HG02852 (cell line): ENCODE data around the gene DCDC2.
"Not testable (repeated sequence)": the region's sequence is repeated elsewhere in the genome, so short reads cannot be mapped to it uniquely, and the experiment has no call there.

Experiments
- ATAC-seq: cut with Tn5 transposase; IDR thresholded peaks from one replicate; pipeline ENCODE4 v1.9.1; 2021; ENCODE audit warnings: mild to moderate bottlenecking, moderate library complexity; ENCODE audit not compliant: unreplicated experiment

The DCDC2 gene

DNA sequence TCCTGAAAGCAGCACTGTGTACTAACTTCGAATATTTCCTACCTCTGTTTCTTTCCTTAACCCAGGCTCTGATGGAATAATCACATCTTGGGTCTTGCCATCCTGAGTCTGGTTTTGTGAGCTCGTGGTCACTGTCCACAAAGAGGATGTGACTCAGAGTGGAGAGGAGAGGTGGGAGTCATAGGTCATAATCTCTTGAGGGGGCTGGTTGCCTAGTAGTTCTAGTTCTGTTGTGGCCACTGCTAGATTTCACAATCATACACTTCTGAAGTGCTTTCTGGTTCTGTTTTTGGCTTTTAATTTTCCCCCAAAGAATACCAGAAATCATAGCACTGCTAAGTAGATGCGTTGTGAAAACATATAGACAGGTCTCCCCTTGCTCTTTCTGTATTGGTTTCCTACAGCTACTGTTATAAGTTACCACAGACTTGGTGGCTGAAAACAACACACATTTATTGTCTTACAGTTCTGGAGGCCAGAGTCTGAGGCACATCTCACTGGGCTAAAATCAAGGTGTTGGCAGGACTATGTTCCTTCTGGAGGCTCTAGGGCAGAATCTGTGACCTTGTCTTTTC lies 129.1 kb downstream of the DCDC2 start:
- ATAC-seq: peak; percentile 91

DNA sequence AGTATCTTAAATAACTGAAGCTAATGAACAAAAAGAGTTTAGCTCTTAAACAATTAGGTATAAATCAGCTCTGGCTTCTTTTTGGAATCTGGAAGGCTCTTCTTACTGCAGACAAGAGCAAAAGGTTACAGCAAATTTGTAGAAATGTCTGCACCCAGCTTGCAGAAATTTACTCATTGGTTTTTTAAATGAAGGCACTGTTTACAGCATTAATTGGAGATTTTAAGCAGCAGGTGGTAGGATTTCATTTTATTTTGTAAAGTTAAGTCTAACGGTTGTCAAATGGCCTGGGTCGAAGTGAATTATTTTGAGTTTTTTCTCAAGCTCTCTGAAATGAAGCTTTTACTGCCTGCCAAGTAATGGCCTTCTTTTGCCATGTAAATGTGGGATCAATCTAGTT lies 129.7 kb downstream of the DCDC2 start:
- ATAC-seq: no peak

DNA sequence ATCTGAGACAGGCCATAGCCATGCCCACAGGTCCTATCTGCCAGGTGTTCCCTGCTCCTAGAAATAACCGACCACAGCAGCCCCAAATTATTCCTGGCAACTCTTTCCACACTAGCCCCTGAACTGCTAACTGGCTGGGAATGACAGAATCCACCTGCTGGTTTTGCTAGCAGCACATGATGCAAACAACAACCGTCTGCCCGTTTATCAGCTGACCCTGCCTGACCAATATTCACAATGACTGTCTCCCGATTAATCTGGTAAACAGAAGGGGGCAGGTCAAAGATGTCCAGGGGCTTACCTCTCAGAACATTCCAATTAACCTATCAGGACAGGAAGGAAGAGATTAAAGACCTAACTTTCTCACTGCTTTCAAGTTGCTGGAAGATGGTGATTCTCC lies 130.3 kb downstream of the DCDC2 start:
- ATAC-seq: no peak

DNA sequence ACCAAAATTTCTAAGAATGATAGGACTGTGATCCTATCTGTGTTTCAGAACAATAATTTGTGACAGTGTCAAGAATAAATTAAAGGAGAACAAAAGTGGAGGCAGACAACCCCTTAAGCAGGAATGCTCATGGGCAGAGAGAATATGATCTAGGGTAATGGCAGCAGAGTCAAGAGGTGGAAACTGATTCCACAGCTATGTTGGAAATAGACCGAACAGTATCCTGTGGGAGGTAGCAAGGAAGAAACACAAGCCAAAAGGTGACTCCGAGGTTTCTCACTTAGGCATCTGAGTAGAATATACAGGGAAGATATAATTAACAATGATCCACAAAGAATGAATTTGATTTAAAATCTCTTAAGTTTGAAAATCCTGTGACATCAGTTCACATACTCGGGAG lies 131.3 kb downstream of the DCDC2 start:
- ATAC-seq: no peak

DNA sequence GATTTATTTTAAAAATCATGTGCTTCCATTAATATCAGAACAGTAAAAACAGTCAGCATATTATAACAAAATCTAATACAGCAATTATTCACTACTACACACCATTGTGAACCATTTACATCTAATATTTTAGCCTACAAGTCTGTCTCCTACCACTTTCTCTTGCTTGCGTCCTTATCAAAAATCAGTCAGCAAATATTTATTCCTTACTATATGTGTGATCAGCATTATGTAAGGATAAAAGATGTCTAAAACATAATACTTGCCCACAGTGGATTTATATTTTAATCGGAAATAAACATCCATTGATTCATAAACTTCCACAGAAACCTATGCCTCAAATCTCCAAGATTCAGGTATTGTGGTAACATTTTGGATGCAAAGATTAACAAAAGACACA lies 132.0 kb downstream of the DCDC2 start:
- no peak for ATAC-seq

DNA sequence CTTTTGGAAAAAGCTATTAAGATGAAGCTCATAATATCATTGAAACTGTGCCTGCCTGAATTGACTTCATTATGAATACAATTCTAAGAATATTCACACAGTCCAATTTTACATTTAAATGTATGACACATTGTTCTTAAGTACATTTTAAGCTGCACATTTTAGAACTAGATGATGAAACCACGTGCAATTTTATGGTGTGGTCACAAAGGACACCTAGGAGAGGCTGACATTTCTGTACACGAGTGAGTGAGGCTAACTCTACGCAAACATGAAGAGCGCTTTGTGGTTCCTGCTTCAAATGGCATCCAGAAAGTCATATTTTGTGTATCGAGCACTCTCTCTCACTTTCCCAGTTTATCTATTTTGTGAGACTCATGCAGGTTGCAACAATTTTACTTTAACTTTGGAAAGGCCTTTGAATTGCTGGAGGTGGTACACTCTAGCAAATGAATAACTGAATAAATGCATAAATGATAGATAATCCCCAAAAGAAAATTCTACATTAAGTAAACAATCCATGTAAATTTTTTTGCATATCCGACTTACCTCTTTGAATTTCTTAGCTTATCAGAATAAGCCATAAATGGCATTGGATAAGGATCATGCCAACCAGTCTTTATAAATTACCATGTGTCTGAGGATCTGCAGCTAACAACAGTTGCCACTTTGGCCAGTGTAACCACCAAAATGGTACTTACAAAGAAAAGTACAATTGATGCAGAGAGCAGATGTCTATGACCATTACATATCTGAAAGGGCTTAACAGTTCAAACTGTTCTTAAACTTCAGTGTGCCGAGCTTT lies 134.5 kb downstream of the DCDC2 start:
- no peak for ATAC-seq

DNA sequence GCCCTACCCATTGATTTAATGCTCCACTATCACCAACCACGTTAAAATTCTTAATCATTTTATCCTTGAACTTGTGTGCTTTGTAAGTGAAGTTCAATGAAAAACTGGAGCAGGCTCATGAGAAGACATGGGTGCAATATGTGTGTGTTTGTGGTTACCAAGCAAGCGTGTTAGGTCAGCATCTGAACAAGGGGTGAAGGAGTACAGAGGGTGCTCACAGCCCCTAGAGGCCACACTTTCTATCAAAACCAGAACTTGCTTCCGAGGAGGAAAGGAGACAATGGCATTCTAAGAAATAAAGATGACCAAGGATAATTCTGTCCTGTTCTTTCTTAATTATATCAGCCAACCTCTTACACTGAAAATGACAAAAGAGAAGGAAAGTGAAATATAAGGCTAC lies 138.2 kb downstream of the DCDC2 start:
- ATAC-seq: no peak

DNA sequence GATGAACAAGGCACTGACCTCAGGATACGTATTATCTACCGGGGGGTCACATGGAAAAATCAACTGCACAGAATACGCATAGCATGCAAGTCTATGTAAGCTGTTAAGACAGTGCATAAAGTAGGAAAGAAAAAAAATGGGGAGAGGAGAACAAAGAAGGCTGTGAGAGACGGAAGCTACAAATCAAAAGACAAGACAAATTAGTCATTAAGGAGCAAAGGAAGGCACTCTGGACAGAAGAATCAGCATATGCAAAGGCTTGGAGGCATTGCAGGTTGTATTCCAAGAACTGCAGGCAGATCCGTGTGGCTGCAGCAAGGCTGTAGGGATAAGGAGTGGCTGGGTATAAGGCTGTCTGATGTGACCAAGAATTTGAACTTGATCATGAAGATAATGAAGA lies 142.9 kb downstream of the DCDC2 start:
- ATAC-seq: no peak

DNA sequence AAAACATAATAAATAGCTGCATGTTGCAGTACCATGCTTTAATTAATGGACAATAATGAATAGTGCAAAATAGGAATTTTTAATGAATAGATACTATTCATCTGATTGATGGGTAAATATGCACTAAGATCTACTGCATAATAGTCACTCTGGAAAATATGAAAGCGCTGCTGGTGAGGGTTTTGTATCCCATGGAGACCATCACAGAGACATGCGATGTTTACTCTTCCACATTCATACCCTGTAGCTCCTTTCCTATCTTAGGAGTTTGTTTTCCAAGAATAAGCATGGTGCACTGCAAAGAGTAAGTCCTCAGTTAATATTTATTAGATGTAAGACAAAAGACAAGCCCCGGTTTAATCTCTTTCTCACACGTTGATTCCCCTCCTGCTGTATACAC lies 150.4 kb downstream of the DCDC2 start:
- ATAC-seq: no peak

DNA sequence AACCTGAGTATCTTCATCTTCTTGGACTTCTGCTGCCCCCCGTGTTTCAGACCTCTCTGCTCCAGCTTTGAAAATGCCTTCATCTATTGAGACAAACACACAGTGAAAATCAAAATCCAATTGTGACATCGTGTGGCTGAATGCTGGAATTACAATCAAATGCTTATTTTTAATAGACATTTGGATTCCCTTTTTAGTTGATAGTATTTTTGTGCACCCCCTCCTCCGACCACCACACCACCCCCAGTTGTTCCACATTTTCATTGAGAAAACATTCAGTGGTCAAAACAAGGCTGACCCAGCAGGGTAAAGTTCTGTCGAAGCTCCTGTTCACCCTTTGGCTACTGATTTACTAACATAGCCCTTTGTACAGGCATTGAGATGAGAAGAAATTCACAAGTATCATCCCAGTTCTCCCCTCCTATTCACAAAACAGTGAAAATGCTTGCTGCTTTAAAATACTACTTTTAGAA lies 152.8 kb downstream of the DCDC2 start:
- ATAC-seq: no peak

DNA sequence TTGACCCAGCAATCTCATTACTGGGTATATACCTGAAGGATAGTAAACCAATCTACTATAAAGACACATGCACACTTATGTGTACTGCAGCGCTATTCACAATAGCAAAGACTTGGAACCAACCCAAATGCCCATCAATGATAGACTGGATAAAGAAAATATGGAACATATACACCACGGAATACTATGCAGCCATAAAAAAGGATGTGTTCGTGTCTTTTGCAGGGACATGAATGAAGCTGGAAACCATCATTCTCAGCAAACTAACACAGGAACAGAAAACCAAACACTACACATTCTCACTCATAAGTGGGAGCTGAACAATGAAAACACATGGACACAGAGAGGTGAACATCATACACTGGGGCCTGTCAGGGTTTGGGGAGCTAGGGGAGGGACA lies 153.7 kb downstream of the DCDC2 start:
- ATAC-seq: not testable (repeated sequence)

DNA sequence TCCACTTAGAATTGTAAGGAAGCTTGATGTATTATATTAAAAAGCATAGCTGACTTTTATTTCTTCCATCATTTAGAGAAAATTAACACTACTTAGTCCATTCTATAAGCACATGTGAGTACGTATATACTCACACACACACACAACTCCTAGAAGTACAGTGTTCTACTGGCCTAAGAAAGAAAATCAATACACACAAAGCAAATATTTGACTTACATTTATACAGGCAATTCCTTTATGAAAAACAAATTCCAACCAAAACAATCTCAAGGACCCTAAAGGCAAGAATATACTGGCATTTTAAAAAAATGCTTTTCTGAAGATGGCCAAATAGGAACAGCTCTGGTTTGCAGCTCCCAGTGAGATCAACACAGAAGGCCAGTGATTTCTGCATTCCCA lies 160.0 kb downstream of the DCDC2 start:
- ATAC-seq: no peak

DNA sequence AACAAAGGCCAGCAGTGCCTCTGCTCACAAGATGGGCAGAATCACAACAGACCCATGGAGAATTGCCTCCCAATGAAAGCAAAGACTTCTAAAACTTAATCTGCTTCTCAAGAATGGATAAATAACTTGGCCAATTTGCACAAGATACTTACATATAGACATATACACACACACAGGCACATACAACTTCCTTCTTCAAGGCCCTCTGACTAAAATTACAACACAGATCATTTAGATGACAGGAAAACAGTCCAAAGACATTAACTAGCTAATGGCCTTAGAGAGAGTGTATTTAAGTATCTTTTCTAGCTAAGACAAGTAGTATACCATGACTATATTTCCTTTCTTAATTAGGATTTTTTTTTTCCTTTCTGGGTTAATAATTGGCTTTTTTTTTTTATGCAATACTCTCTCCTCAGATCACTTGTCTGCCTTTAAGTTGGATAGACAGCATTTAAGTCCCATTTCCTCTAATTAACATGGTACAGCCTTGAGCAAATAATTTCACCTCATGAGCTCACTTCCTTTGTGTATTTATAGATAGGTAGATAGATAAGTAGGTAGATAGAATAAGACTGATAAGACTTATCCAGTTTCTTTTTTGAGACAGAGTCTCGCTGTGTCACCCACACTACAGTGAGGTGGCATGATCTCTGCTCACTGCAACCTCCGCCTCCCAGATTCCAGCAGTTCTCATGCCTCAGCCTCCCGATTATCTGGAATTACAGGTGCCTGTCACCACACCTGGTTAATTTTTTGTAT lies 161.8 kb downstream of the DCDC2 start:
- no peak for ATAC-seq

DNA sequence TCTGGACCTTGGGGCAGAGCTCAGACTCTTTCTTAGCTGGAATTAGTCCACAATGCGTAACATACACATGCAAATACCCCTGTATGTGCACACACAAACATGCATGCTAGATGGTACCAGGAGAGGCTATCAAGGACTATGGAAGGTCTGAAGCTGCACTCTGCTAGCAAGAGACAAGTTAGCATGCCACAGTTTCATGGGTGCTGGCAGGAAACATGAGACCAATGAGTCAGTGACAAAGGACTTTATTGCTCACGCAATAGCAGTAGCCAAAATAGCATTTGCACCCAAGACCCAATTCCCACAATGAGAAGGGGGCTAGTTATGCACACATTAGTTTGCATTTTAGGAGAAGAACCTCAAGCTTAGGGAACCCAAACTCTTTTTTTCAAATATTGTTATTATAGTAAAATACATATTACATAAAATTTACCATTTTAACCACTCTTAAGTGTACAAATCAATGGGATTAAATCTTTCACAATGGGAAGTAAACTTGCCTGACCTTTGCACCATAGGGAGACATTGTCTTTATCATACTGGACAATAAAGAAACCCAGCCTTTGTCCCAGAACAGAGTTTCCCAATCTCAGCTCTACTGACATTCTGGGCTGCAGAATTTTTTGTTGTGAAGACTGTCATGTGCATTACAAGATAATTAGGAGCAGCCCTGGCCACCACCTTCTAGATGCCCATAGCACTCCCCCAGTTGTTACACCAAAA lies 162.7 kb downstream of the DCDC2 start:
- ATAC-seq: no peak

DNA sequence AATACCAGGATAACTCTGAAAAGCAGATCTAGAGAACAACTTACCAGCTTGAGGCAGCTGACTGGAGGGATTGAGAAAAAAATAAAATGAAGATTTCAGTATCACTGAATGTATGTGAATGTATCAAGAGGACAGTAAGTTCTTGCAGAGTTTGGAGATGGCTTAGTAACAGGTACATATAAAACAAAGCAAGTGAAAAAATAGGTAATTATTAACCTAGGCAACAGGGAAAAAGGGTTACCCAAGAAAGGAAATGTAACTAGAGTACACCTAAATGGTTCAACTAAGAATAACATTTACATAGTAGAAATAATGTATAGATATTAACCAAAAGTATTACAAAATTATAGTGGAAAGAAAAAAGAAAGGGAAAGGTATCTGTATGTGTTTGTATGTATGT lies 164.5 kb downstream of the DCDC2 start:
- ATAC-seq: no peak

DNA sequence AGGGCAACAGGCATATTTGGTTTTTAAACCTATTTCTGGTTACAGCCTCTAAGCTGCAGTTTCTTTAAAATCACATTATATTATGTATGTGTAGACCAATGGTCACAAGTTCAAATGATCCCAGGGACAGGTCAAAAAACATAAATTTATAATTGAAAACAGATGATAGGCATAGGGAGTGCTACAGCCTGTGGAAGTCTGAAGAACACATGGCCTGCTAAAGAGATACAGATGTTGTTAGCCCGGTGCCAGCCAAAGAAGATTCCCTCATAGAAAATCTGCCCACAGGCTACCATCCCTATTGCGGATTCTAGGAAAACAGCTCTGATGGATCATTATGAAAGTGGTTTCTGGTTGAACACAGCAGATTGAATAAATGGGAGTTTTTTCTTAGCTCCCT lies 166.5 kb downstream of the DCDC2 start:
- no peak for ATAC-seq

DNA sequence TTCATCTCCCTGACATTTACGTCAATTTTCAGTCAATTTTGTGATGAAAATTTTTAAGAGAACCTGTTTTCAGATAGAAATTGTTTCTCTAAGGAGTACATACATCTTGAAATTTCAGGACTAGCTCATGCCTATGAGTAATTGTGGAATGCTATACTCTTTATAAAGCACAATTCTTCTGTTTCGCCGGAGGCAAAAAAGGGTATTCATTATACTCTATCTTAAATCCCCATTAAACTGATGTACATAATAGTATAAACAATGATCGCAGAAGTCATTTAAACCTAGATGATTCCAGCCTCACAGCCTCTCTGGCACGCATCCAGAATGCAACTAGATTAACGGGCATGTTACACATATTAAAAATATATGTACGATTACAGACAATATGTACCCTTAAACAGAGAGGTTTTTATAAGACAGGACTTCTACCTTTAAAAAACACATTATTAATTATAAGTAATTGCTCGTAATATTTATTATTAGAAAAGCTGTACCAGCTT lies 169.2 kb downstream of the DCDC2 start:
- ATAC-seq: no peak

DNA sequence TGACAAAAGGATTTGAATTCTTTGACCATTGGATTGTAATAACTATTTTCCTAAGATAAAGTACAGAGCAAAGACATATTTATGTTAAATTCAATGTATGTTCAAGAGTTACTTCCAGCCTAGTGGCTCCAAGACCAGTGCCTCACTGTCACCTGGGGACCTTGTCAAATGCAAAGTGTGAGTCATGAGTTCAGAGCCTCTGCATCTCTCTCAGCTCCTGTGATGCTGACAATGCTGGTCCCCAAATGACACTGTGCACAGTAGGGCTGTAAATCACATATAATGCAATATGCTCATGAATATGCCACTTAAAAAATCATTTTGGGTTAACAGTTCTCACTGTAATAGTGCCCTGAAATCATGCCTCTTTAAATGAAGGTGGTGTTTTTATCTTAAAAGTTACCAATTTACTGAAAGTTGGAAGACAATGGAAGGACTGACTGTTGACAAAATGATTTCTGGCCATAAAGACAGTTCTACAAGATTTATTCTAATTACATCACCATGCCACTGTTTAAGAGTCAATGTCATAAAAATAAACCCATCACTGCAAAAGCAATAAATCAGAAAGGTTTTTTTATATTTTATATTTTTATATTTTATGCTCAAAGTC lies 169.8 kb downstream of the DCDC2 start:
- no peak for ATAC-seq

DNA sequence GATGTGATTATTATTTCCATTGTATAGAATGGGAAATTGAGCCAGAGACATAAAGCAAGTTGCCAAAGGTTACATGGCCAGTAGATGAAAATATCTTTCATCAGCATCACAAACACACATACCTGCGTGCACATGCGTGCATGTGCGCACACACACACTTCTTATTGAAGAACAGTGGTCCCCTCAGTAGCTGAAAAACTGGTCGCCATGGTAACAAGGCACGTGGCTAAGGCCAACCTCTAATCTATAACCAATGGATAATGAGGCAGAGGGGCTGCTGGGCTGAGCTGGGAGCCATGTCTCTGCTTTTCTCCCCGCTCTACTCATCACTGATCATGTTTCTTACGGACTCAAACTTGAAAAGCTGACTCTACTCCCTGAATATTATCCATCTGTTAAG lies 171.5 kb downstream of the DCDC2 start:
- ATAC-seq: no peak

DNA sequence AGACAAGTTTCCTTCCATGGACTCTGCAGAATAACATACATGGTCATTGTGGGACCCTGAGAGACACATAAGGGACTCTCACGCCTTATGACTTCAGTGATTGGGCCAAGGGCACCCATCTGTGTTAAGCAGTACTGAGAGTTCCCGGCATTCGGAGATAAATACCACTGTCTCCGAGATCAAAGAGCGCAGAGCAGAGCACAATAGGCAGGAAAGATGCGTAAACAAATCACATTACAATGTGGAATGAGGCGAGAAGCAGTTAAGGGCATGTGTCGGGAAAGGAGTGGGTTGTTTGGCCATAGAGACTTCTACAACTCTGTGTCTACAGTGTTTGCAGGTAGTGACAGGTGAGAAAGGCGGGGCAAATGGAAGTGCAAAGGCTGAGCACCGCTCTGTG lies 174.3 kb downstream of the DCDC2 start:
- no peak for ATAC-seq

DNA sequence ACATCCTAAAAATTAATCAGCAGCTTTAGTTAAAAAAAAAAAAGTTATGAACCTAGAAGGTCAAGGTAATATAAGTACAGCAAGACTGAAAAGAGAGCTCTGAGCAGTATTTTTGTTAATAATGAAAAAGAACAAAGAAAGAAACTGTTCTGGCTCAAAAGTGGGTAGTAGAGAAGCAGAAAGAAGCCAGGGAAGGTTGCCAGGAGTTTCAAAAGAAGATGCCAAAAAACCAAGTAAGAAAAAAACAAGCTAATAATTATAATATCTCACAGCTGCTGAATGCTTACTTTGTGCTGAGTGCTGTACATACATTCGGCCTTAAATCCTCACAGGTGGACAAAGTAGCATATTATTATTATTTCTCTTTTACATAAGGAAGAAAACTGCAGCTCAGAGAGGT lies 200.0 kb downstream of the DCDC2 start:
- ATAC-seq: no peak
